Subcutaneous abdominal adipose tissue (tissue), 5 donors: ENCODE results near the gene KAZN.

Source experiments
- H3K27ac ChIP-seq: one replicate; pipeline ENCODE4 v1.7.0; 2013; ENCODE audit warnings: low read depth, mild to moderate bottlenecking, inconsistent platforms, low read length, moderate library complexity
- H3K27me3 ChIP-seq, 5 donors: one replicate each; pipeline ENCODE4 v1.7.0; 2013; ENCODE audit warnings: low read length in 5 of 5, inconsistent platforms in 1 of 5; ENCODE audit not compliant: control insufficient read depth in 5 of 5, insufficient read depth in 4 of 5
- H3K36me3 ChIP-seq, 5 donors: one replicate each; pipeline ENCODE4 v1.7.0; 2013; ENCODE audit warnings: low read length in 5 of 5; ENCODE audit not compliant: control insufficient read depth in 5 of 5, insufficient read depth in 5 of 5
- H3K4me1 ChIP-seq, 5 donors: one replicate each; pipeline ENCODE4 v1.7.0; 2013; ENCODE audit warnings: low read length in 5 of 5, mild to moderate bottlenecking in 3 of 5, moderate library complexity in 1 of 5; ENCODE audit not compliant: control insufficient read depth in 5 of 5, insufficient read depth in 5 of 5
- H3K4me3 ChIP-seq, 5 donors: one replicate each; pipeline ENCODE4 v1.7.0; 2013; ENCODE audit warnings: low read length in 5 of 5, low read depth in 1 of 5
- H3K9ac ChIP-seq, 5 donors: one replicate each; pipeline ENCODE4 v1.7.0; 2013; ENCODE audit warnings: low read length in 5 of 5, mild to moderate bottlenecking in 4 of 5, moderate library complexity in 3 of 5
- H3K9me3 ChIP-seq, 5 donors: one replicate each; pipeline ENCODE4 v1.7.0; 2013; ENCODE audit warnings: low read length in 5 of 5; ENCODE audit not compliant: control insufficient read depth in 5 of 5
- donor health status: healthy.
- donor health status: healthy.
- donor health status: healthy.
- donor health status: healthy.
- donor health status: healthy.

KAZN gene

DNA sequence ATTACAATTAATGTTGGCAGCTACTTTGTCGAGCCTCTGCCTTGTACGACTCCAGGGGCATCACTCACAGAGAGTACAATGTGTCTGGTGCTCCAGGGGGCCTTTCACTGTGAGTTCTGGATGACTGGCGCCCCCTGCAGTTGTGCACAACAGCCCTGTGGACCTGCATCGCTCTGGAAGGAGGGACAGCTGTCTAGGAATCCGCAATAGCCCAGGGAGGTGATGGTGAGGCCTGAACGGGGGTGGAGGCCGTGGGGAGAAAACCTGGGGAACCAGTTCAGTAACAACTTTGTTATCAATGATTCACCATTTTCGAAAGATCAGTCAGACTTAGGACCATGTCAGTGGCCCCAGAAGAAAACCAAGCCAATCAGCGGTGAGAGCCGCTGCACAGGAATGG is 189.1 kb downstream of the KAZN start:
- Histone ChIP-seq H3K9ac (no peak overlapping the region), H3K36me3 (no peaks in the 10 kb centered on the region), H3K27me3 (peaks cover 0 to 5% (median 0%) of the 10 kb centered on the region in 5 donors), H3K4me1 (no peaks in the 10 kb centered on the region), H3K4me3 (no peak overlapping the region), H3K9me3 (no peaks in the 10 kb centered on the region), H3K27ac (no peak overlapping the region)

DNA sequence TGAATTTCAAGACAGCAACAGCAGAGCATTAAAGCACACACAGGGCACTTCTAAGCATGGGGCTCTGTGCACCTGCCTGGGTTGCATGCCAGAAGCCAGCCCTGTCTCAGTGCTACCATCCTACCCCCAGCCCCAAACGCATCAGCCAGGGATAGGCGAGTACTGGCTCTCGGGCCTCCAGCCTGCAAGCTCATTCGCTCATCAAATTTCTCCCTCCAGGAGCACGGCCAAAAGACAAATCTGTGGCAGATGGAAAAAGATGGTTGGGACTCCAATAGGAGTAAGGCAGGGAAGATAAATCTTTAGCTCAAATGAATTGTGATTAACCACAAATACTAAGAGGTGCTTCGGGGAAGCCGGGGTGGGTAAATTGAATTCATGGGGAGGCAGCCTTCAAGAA is 189.6 kb downstream of the KAZN start:
- Histone ChIP-seq H3K27ac (no peak overlapping the region), H3K9me3 (no peaks in the 10 kb centered on the region), H3K4me1 (no peaks in the 10 kb centered on the region), H3K36me3 (no peaks in the 10 kb centered on the region), H3K4me3 (no peak overlapping the region), H3K9ac (no peak overlapping the region), H3K27me3 (peaks cover 0 to 5% (median 0%) of the 10 kb centered on the region in 5 donors)

DNA sequence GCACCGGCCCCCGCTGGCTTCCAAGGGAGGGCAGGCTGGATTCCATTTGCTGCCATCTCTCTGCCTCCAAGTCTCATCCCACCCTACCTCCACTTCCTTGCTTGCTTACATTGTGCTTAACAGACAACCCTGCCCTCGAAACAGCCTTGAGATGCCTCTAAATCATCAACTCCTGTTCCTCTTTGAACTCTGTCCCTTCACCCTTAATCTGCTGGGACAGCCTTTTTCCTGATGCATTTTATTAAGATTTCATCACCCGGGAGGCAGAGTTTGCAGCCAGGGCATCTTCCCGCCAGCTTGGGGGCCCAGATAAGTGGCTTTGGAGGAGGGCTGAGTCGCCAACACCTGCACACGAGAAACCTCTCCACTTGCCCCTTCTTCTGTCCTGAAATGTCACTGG is 192.5 kb downstream of the KAZN start:
- Histone ChIP-seq H3K9ac (no peak overlapping the region), H3K27me3 (peaks cover 0 to 5% (median 0%) of the 10 kb centered on the region in 5 donors), H3K4me3 (no peak overlapping the region), H3K4me1 (no peaks in the 10 kb centered on the region), H3K27ac (no peak overlapping the region), H3K36me3 (no peaks in the 10 kb centered on the region), H3K9me3 (no peaks in the 10 kb centered on the region)

DNA sequence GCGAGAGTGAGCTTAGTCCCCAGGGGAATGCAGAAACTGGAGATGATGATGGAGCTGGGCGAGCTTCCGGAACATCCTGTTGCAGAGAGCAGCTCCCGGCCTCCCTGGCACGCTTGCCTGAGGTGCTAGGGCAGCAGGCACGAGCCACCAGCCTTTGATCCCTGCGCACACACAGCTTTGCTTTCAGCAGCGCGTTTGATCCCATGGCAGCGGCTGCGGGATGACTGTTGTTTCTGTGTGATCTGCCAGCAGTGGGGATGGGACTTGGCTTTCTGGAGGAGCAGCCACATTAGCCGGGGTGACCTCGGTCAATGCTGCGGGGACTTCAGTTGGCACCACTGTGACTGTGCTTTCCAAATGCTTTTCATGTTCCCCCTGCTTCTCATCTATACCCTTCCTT is 193.2 kb downstream of the KAZN start:
- H3K27me3 ChIP-seq: peaks cover 0 to 5% (median 0%) of the 10 kb centered on the region in 5 donors
- H3K9ac ChIP-seq: no peak overlapping the region
- H3K9me3 ChIP-seq: no peaks in the 10 kb centered on the region
- H3K36me3 ChIP-seq: no peaks in the 10 kb centered on the region
- no peaks in the 10 kb centered on the region for H3K4me1 ChIP-seq
- H3K27ac ChIP-seq: no peak overlapping the region
- no peak overlapping the region for H3K4me3 ChIP-seq

DNA sequence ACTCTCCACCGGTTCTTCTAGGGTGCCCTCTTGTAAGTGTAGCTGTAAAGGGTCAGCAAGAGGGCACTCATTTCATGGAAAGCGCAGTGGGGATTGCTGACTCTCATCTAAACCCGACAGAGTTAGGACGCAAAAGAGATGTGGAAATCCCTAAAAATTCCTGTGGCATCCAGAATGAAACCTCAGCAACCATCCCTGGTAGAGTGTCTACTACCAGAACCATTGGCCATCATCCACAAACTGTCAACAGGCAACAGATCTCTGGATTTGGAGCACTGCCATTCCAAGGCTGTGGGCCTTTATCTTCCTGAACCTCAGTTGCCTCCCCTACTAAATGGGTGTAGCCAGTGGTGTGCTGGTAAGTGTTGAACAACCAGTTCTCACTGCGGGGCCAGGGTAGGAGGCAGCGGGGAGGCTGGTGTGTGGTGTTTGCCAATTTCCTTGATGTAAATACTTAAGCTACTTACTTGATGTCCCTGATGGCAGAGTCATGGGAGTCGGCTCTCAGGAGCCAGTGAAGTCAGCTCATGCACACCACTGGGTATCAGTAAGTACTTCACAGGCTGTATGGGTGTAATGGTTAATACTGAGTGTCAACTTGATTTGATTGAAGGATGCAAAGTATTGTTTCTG is 195.8 kb downstream of the KAZN start:
- no peak overlapping the region for H3K9ac ChIP-seq
- H3K27ac ChIP-seq: no peak overlapping the region
- H3K4me1 ChIP-seq: no peaks in the 10 kb centered on the region
- H3K36me3 ChIP-seq: no peaks in the 10 kb centered on the region
- no peak overlapping the region for H3K4me3 ChIP-seq
- H3K9me3 ChIP-seq: no peaks in the 10 kb centered on the region
- peaks cover 0 to under 1% (median 0%) of the 10 kb centered on the region in 5 donors for H3K27me3 ChIP-seq

DNA sequence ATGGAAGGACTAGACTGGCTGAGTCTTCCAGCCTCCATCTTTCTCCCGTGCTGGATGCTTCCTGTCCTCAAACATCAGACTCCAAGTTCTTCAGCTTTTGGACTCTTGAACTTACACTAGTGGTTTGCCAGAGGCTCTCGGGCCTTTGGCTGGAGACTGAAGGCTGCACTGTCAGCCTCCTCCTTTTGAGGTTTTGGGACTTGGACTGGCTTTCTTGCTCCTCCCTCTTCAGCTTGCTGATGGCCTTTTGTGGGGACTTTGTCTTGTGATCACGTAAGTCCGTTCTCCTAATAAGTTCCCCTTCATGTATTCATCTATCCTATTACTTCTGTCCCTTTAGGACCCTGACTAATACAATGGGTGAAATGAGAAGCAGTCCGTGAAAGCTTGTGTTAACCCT is 196.4 kb downstream of the KAZN start:
- Histone ChIP-seq H3K27ac (no peak overlapping the region), H3K4me1 (no peaks in the 10 kb centered on the region), H3K36me3 (no peaks in the 10 kb centered on the region), H3K27me3 (no peaks in the 10 kb centered on the region), H3K9me3 (no peaks in the 10 kb centered on the region), H3K4me3 (no peak overlapping the region), H3K9ac (no peak overlapping the region)

DNA sequence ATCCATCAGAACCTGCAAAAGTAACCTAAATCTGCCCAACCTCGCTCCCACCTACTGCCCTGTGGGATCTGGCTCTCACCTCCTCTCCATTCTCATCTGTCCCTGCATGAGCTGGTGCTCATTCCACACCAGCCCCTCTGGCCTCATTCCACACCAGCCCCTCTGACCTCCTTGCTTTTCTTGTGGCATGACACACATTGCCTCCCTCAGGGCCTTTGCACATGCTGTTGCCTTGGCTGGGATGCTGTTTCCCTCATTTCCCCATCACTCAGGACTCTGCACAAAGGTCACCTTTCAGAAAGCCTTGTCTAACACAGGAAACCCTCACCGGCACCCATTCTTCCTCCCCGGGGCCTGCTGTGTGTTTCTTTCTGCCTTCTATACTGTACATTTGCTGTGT is 197.1 kb downstream of the KAZN start:
- Histone ChIP-seq H3K4me1 (no peaks in the 10 kb centered on the region), H3K27me3 (no peaks in the 10 kb centered on the region)

DNA sequence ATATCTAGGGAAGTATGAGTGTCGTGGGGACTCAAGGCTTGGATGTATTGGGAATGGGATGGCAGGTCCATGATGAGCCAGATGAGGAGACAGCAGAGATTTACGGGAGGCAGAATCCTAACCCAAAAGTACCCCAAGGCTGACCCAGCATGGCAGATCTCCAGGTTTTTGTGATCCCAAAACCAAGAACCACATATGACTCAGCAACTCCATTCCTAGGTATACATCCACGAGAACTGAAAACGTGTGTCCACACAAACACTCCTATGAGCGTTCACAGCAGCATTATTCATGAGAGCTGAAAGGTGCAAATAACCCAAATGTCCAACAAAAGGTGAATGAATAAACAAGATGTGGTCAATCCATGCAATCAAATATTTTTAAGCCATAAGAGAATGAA is 201.5 kb downstream of the KAZN start:
- H3K36me3 ChIP-seq: no peaks in the 10 kb centered on the region
- no peak overlapping the region for H3K9ac ChIP-seq
- no peak overlapping the region for H3K27ac ChIP-seq
- H3K4me3 ChIP-seq: no peak overlapping the region
- H3K4me1 ChIP-seq: no peaks in the 10 kb centered on the region
- H3K27me3 ChIP-seq: peaks cover 0 to 3% (median 0%) of the 10 kb centered on the region in 5 donors
- no peaks in the 10 kb centered on the region for H3K9me3 ChIP-seq

More for the DNA sequence above, 197.1 kb downstream of the KAZN start:
- Histone ChIP-seq H3K9ac (no peak overlapping the region), H3K9me3 (no peaks in the 10 kb centered on the region), H3K27ac (no peak overlapping the region), H3K36me3 (no peaks in the 10 kb centered on the region), H3K4me3 (no peak overlapping the region)

DNA sequence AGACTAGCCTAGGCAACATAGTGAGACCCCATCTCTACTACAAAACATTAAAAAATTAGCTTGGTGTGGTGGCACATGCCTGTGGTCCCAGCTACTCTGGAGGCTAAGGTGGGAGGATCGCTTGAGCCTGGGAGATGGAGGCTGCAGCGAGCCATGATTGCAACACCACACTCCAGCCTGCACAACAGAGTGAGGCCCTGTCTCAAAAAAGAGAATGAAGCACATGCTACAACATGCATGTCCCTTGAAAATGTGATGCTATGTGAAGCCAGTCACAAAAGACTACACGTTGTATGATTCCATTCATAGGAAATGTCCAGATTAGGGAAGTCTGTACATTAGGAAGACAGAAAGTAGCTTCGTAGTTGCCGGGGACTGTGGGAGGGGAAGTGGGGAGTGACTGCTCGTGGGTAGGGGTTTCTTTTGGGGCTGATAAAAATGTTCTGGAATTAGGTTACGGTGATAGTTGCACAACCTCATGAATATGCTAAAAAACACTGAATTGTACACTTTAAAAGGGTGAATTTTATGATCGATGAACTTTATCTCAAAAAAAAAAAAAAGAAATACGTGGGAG is 202.1 kb downstream of the KAZN start:
- Histone ChIP-seq H3K9me3 (no peaks in the 10 kb centered on the region), H3K27ac (no peak overlapping the region), H3K4me3 (no peak overlapping the region), H3K27me3 (peaks cover 0 to 3% (median 0%) of the 10 kb centered on the region in 5 donors), H3K4me1 (no peaks in the 10 kb centered on the region), H3K9ac (no peak overlapping the region), H3K36me3 (no peaks in the 10 kb centered on the region)

DNA sequence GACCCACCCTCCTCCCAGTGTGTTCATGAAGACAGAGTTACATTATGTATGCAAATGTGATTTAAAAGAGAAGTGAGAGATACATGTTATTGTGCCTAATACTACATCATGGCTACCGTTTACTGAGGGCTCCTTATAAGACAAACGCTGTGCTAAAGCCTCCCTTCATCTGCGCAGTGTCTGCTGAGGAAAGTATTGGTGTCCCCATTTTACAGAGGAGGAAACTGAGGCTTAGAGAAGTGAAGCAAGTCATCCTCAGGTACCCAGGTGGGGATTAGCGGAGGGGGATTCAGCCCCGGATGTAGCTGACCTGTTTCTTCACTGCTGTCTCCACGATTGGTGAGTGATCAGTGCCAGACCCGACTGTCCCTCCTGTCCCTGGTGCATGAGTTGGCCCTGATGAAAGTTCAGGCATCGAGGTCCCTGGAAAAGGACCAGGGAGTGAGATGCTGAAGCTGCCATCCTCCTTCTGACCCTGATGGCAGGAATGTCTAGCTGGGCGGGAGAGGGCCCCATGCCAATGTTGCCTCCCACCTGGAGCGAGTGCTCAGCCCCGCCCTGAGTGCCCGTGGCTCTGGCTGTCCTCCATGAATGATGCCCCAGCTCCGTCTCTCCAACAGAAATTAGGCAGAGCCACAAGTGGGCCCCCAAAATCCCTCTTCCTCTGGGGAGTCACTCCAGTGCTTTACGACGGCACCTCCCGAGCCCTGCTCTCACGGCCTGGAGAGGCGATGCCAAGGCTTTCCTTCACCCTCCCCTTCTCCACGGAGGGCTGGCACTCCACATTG is 204.7 kb downstream of the KAZN start:
- Histone ChIP-seq H3K27me3 (peaks cover 0 to 3% (median 0%) of the 10 kb centered on the region in 5 donors), H3K4me1 (no peaks in the 10 kb centered on the region), H3K9me3 (peaks cover 7 to 24% (median 21%) of the 10 kb centered on the region in 5 donors), H3K36me3 (no peaks in the 10 kb centered on the region), H3K27ac (no peak overlapping the region), H3K4me3 (no peak overlapping the region), H3K9ac (no peak overlapping the region)
